ENCODE measurements around the gene ODF2.
A peak's percentile ranks its signal among the peaks of the same experiment; 100 is the strongest.
"Not testable (repeated sequence)": the region's sequence is repeated elsewhere in the genome, so short reads cannot be mapped to it uniquely, and the experiment has no call there.

The ODF2 gene

GRCh38 chr9:128485414-128485855, 29.6 kb downstream of the ODF2 start:
- DNase-seq, result no peak

DNA sequence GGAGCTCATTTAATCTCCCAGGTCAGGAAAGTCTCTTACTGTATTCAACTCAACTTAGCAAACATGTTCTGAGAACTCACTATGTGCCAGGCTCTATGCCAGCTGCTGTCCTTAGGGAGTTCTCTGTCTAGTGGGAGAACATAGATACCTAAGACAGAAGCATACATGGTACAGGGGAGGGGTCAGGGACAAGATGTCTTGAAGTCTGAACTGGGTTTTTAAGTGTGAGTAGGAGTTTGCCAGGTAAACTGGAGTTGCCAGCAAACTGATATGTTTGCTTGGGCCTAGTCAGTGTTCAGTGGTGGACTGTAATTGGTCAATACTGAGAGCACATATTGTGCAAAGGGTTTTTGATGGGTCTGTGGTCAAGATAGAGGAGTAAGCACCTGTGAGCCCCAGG, 30.4 kb downstream of the ODF2 start:
- no peak for DNase-seq

GRCh38 chr9:128493424-128493823, 37.6 kb downstream of the ODF2 start:
- DNase-seq, result no peak

- DNase-seq, result peak; percentile 17
These were observed 38.4 kb downstream of the ODF2 start for GRCh38 chr9:128494108-128494745.

GRCh38 chr9:128494746-128495129, 38.9 kb downstream of the ODF2 start:
- no peak for DNase-seq

DNA sequence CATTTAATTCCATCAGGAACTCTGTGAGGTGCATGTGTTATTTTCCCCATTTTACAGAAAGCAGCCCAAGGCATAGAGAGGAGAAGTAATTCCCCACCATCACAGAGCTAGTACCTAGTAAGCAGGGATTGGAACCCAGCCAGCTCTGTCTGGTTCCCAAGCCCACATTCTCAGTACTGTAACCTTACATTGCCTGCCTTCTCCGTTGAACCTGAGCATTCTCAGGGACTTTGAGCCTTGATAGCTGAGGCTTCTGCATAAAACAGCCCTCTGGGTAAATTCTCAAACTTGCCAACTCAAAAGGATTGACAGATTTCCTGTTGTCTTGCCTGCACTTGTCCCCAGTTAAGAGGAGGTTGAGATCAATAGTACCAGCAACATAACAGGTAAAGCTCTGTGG, 39.5 kb downstream of the ODF2 start:
- no peak for DNase-seq

- DNase-seq, result no peak
These were observed 40.1 kb downstream of the ODF2 start for GRCh38 chr9:128495804-128496417.

GRCh38 chr9:128497824-128498610, 42.2 kb downstream of the ODF2 start:
- DNase-seq, result peak; percentile 7

DNA sequence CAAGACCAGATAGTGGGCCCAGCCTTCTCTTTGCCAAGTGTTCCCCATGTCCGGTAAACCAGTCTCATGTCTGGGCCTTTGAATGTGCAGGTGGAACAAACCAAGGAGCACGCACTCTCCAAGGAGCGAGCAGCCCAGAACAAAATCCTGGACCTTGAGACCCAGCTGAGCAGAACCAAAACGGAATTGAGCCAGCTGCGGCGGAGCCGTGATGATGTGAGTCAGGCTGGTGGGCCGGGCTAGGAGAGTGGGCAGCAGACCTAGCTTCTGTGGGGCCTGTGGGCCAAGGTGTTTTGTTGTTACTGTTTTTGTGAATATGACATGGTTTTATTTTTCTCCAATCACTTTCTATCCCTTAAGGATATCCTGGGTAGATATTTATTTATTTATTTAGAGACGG, 43.1 kb downstream of the ODF2 start:
- DNase-seq, result no peak

GRCh38 chr9:128499920-128500319, 44.1 kb downstream of the ODF2 start:
- no peak for DNase-seq

DNA sequence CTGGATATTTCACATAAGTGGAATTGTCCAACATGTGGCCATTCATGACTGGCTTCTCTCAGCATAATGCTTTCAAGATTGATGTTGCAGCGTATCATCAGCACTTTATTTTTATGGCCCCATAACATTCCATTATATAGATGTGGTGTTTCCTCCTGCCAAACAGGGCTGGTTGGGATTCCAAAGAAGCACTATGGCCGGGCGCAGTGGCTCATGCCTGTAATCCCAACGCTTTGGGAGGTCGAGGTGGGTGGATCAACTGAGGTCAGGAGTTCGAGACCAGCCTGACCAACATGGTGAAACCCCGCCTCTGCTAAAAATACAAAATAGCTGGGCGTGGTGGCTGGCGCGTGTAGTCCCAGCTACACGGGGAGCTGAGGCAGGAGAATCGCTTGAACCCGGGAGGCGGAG, 47.6 kb downstream of the ODF2 start:
- DNase-seq, result not testable (repeated sequence)

GRCh38 chr9:128503870-128504269, 48.1 kb downstream of the ODF2 start:
- peak; percentile 62 for DNase-seq

- DNase-seq, result peak; percentile 96
These were observed 48.9 kb downstream of the ODF2 start, which contains the start of gene GLE1 for GRCh38 chr9:128504485-128505413. Gene GLE1 (plus strand): TSS chr9:128504719. CDS start chr9:128504806, 87 bp downstream.

GRCh38 chr9:128505414-128505765, 49.6 kb downstream of the ODF2 start:
- no peak for DNase-seq

DNA sequence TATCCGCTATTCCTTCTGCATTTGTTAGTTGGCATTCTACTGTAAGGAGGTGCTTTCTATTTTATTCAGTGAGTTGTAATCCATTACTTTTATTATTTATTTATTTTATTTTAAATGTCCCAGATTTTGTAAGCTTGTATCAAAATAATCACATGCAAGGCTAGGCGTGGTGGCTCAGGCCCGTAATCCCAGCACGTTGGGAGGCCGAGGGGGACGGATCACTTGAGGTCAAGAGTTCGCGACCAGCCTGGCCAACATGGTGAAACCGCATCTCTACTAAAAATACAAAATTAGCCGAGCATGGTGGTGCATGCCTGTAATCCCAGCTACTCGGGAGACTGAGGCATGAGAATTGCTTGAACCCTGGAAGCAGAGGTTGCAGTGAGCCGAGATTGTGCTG, 50.1 kb downstream of the ODF2 start:
- not testable (repeated sequence) for DNase-seq

GRCh38 chr9:128512820-128513219, 57.0 kb downstream of the ODF2 start:
- no peak for DNase-seq

DNA sequence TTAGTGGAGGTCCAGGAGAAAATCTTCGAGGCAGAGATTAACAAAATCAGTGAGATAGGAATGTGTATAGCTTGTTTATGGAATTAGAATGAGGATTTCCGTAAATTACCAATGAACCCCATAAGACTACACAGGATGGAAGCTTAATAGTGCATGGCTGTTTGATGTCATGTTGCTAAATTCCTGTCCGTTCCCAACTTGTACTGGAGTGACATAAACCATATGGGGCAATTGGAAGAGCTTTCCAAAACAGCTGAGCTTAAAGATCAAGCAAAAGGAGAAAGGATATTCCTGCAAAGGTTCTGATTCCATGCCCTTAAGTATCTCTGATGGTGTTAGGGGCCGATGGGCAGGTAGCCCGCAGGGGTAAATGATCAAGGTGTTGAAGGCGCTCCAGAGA, 66.2 kb downstream of the ODF2 start:
- DNase-seq, result no peak

- DNase-seq, result no peak
These were observed 67.6 kb downstream of the ODF2 start for GRCh38 chr9:128523199-128523925.

- no peak for DNase-seq
These were observed 70.9 kb downstream of the ODF2 start for GRCh38 chr9:128526720-128527119.

GRCh38 chr9:128528445-128529160, 72.8 kb downstream of the ODF2 start:
- no peak for DNase-seq

DNA sequence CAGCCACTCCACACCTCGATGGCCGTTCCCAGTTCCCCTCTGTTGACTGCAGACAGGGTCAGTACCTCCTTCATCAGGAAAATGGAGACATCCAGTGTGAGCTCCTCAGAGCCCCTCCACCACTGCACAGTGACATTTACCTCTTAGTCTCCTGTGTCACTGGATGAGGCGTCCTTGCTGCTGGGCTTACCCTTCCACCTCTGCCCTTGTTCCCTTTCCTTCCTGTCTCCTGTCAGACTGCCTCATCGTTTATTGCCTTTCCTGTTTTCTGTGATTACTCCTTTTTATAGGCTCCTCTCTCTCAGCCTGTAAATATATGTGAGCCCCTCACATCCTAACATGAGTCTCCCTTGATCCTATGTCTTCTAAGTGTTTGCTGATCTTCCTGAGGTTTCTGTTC, 73.4 kb downstream of the ODF2 start:
- DNase-seq, result no peak

GRCh38 chr9:128532581-128532980, 76.8 kb downstream of the ODF2 start:
- no peak for DNase-seq

Data from OCI-M1 (cell line).